ENCODE results near the gene PRIMPOL. TPM values are rescaled to one million over a fixed set of nuclear protein-coding genes. Genes with fewer than 3 reads are reported as not detected.

Gene PRIMPOL
- total RNA-seq, 1 experiment from 2014 or later: 8.3 TPM

DNA sequence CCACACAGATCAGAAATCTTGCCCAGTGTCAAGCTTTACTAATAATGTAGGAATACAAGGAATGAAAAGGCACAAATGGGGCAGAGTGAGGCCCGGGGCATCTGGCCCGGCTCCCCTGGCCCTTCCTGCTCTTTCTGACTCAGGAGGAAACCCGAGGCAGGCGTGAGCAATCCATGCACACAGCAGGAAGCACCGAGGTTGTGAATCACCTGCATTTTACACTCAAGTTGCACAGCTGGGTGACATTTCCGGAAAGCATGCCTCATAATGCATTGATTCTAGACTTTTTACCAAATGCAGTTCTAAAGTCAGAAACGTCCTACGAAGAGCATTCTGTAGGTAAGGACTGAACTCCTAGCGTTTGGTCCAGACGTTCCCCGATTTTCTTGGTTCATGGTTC is 38.9 kb downstream of the PRIMPOL start (continued):
- TF ChIP-seq ZNF281 (CRISPR knock-in tag; IDR thresholded peaks at IDR 0.05) (no peak), ELF4 (CRISPR knock-in tag; IDR thresholded peaks at IDR 0.05; ENCODE audit: low read depth) (no peak), NFATC4 (CRISPR knock-in tag; IDR thresholded peaks at IDR 0.05) (no peak), CBFB (CRISPR knock-in tag; IDR thresholded peaks at IDR 0.05; ENCODE audit: low read depth) (no peak), NR1H2 (CRISPR knock-in tag; IDR thresholded peaks at IDR 0.05) (no peak), KAT7 (CRISPR knock-in tag; IDR thresholded peaks at IDR 0.05; ENCODE audit: borderline replicate concordance) (no peak), ZNF121 (CRISPR knock-in tag; IDR thresholded peaks at IDR 0.05) (0 out of 2 replicates have a peak, but pooled peaks have one; percentile 38), ZMAT4 (CRISPR knock-in tag; IDR thresholded peaks at IDR 0.05) (no peak), ZNF232 (CRISPR knock-in tag; IDR thresholded peaks at IDR 0.05) (no peak), GRHL2 (CRISPR knock-in tag; IDR thresholded peaks at IDR 0.05; ENCODE audit: insufficient replicate concordance, severe bottlenecking) (no peak), IRF2 (CRISPR knock-in tag; IDR thresholded peaks at IDR 0.05; ENCODE audit: borderline replicate concordance, low read depth) (no peak), TCF7 (CRISPR knock-in tag; IDR thresholded peaks at IDR 0.05; ENCODE audit: low read depth) (no peak), OVOL2 (CRISPR knock-in tag; IDR thresholded peaks at IDR 0.05; ENCODE audit: borderline replicate concordance) (no peak), ATF6 (CRISPR knock-in tag; IDR thresholded peaks at IDR 0.05) (no peak), GTF2I (CRISPR knock-in tag; conservative IDR thresholded peaks at IDR 0.05) (no peak), ATF1 (CRISPR knock-in tag; IDR thresholded peaks at IDR 0.05) (no peak), MLX (CRISPR knock-in tag; IDR thresholded peaks at IDR 0.05) (no peak), TEAD1 (CRISPR knock-in tag; IDR thresholded peaks at IDR 0.05) (peak; percentile 53; the same call in 1 of the 2 replicates), ZSCAN18 (CRISPR knock-in tag; IDR thresholded peaks at IDR 0.05) (no peak), CREB1 (CRISPR knock-in tag; IDR thresholded peaks at IDR 0.05) (no peak), NR2C2 (CRISPR knock-in tag; IDR thresholded peaks at IDR 0.05) (no peak), HMGA2 (CRISPR knock-in tag; IDR thresholded peaks at IDR 0.05) (no peak), ETV6 (CRISPR knock-in tag; IDR thresholded peaks at IDR 0.05) (peak; percentile 71; the same call in 1 of the 2 replicates), NFYB (CRISPR knock-in tag; conservative IDR thresholded peaks at IDR 0.05; ENCODE audit: low read depth) (no peak), E2F5 (CRISPR knock-in tag; IDR thresholded peaks at IDR 0.05) (no peak)
- TF ChIP-seq, protein P1, sequence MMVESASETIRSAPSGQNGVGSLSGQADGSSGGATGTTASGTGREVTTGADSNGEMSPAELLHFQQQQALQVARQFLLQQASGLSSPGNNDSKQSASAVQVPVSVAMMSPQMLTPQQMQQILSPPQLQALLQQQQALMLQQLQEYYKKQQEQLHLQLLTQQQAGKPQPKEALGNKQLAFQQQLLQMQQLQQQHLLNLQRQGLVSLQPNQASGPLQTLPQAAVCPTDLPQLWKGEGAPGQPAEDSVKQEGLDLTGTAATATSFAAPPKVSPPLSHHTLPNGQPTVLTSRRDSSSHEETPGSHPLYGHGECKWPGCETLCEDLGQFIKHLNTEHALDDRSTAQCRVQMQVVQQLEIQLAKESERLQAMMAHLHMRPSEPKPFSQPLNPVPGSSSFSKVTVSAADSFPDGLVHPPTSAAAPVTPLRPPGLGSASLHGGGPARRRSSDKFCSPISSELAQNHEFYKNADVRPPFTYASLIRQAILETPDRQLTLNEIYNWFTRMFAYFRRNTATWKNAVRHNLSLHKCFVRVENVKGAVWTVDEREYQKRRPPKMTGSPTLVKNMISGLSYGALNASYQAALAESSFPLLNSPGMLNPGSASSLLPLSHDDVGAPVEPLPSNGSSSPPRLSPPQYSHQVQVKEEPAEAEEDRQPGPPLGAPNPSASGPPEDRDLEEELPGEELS (CRISPR knock-in tag; IDR thresholded peaks at IDR 0.05): peak; percentile 27; the same call in 1 of the 2 replicates
